Activated naive CD8-positive, alpha-beta T cell treated with anti-CD3 and anti-CD28 coated beads, Interleukin-2, amount 10 ng/mL, durations not matched to agents 7 days and 5 days (primary cell): Measurements from ENCODE around the gene CTBP2. TPM values are rescaled to one million over a fixed set of nuclear protein-coding genes. Genes with fewer than 3 reads are reported as not detected.
"Not testable (repeated sequence)": the region's sequence is repeated elsewhere in the genome, so short reads cannot be mapped to it uniquely, and the experiment has no call there.

Experiments used
- ATAC-seq: fragments of 150-1000 bp; cut with Tn5 transposase; one replicate; pipeline ENCODE4 v1.10.0; 2021; ENCODE audit warnings: low read depth, moderate library complexity
- POLR2A ChIA-PET: fragments of 350-600 bp; sonication (Branson Sonifier 250); formaldehyde crosslinking; loops from one replicate; lab custom pipeline; 2021; ENCODE audit warnings: antibody characterized with exemption; lab: Charles Lee
- DNase-seq: peaks from one replicate; pipeline ENCODE4 v3.0.0; 2021
- H3K27ac Mint-ChIP-seq: one replicate; pipeline ENCODE4 v1.8.0; 2022; ENCODE audit warnings: mild to moderate bottlenecking, mixed read lengths
- H3K27me3 Mint-ChIP-seq: one replicate; pipeline ENCODE4 v1.8.0; 2022; ENCODE audit warnings: mild to moderate bottlenecking, moderate library complexity, mixed read lengths
- H3K36me3 Mint-ChIP-seq: one replicate; pipeline ENCODE4 v1.8.0; 2021; ENCODE audit warnings: mild to moderate bottlenecking, mixed read lengths
- H3K4me1 Mint-ChIP-seq: one replicate; pipeline ENCODE4 v1.8.0; 2021; ENCODE audit warnings: mixed read lengths
- H3K4me3 Mint-ChIP-seq: one replicate; pipeline ENCODE4 v1.8.0; 2022; ENCODE audit warnings: mild to moderate bottlenecking, moderate library complexity, mixed read lengths
- H3K9me3 Mint-ChIP-seq: one replicate; pipeline ENCODE4 v1.8.0; 2021; ENCODE audit warnings: mixed read lengths
- total RNA-seq, 2 experiments: library from RNA; stranded (reverse); gene quantifications; one replicate each; pipeline ENCODE4 v1.2.3, GENCODE V29; 2021

CTBP2 gene
- total RNA-seq, 2 experiments from 2014 or later = 0.94 to 1.6 TPM

GRCh38 chr10:125089469-125089868, 70.9 kb downstream of the CTBP2 start:
- ATAC-seq (no peak), DNase-seq (no peak)
- no peak overlapping the region for H3K27ac Mint-ChIP-seq
- no peaks in the 10 kb centered on the region for H3K27me3 Mint-ChIP-seq
- no peaks in the 10 kb centered on the region for H3K36me3 Mint-ChIP-seq
- POLR2A ChIA-PET = no interaction called here
- H3K4me3 Mint-ChIP-seq = no peak overlapping the region
- H3K4me1 Mint-ChIP-seq = no peaks in the 10 kb centered on the region
- H3K9me3 Mint-ChIP-seq = no peaks in the 10 kb centered on the region

- no peak for ATAC-seq
- Mint-ChIP-seq H3K4me1 (no peaks in the 10 kb centered on the region), H3K27me3 (no peaks in the 10 kb centered on the region), H3K27ac (no peak overlapping the region), H3K4me3 (no peak overlapping the region), H3K36me3 (no peaks in the 10 kb centered on the region), H3K9me3 (no peaks in the 10 kb centered on the region)
- no peak for DNase-seq
- POLR2A ChIA-PET = no interaction called here
Observed at GRCh38 chr10:125087897-125088215, 72.5 kb downstream of the CTBP2 start.

- Mint-ChIP-seq H3K27ac (no peak overlapping the region), H3K4me3 (no peak overlapping the region)
Observed at GRCh38 chr10:125087191-125087896, 73.0 kb downstream of the CTBP2 start.

GRCh38 chr10:125086691-125087090, 73.7 kb downstream of the CTBP2 start:
- Mint-ChIP-seq H3K27me3 (peaks cover under 1% of the 10 kb centered on the region), H3K36me3 (no peaks in the 10 kb centered on the region), H3K4me3 (no peak overlapping the region), H3K4me1 (no peaks in the 10 kb centered on the region), H3K9me3 (no peaks in the 10 kb centered on the region), H3K27ac (no peak overlapping the region)
- no peak for ATAC-seq
- POLR2A ChIA-PET = no interaction called here
- DNase-seq = no peak

More at GRCh38 chr10:125087191-125087896, 73.0 kb downstream of the CTBP2 start:
- DNase-seq = no peak
- no peaks in the 10 kb centered on the region for H3K9me3 Mint-ChIP-seq
- H3K36me3 Mint-ChIP-seq = no peaks in the 10 kb centered on the region
- H3K27me3 Mint-ChIP-seq = no peaks in the 10 kb centered on the region
- no peaks in the 10 kb centered on the region for H3K4me1 Mint-ChIP-seq
- POLR2A ChIA-PET = no interaction called here
- no peak for ATAC-seq

- Mint-ChIP-seq H3K36me3 (no peaks in the 10 kb centered on the region), H3K4me1 (no peaks in the 10 kb centered on the region), H3K27me3 (peaks cover 3% of the 10 kb centered on the region), H3K4me3 (no peak overlapping the region), H3K27ac (no peak overlapping the region), H3K9me3 (no peaks in the 10 kb centered on the region)
- ATAC-seq (no peak), DNase-seq (no peak)
- POLR2A ChIA-PET = no interaction called here
Observed at GRCh38 chr10:125085258-125086054, 74.9 kb downstream of the CTBP2 start.

GRCh38 chr10:125084614-125085257, 75.6 kb downstream of the CTBP2 start:
- POLR2A ChIA-PET = no interaction called here
- H3K36me3 Mint-ChIP-seq = no peaks in the 10 kb centered on the region
- DNase-seq (no peak), ATAC-seq (no peak)
- no peak overlapping the region for H3K4me3 Mint-ChIP-seq
- no peak overlapping the region for H3K27ac Mint-ChIP-seq
- H3K4me1 Mint-ChIP-seq = no peaks in the 10 kb centered on the region
- H3K9me3 Mint-ChIP-seq = no peaks in the 10 kb centered on the region
- peaks cover 3% of the 10 kb centered on the region for H3K27me3 Mint-ChIP-seq

- H3K36me3 Mint-ChIP-seq = no peaks in the 10 kb centered on the region
- DNase-seq (no peak), ATAC-seq (no peak)
- POLR2A ChIA-PET = no interaction called here
- peaks cover 3% of the 10 kb centered on the region for H3K27me3 Mint-ChIP-seq
- H3K4me3 Mint-ChIP-seq = no peak overlapping the region
- no peaks in the 10 kb centered on the region for H3K4me1 Mint-ChIP-seq
- H3K27ac Mint-ChIP-seq = no peak overlapping the region
- H3K9me3 Mint-ChIP-seq = no peaks in the 10 kb centered on the region
Observed at GRCh38 chr10:125084191-125084613, 76.2 kb downstream of the CTBP2 start.

- DNase-seq (no peak), ATAC-seq (no peak)
- Mint-ChIP-seq H3K9me3 (no peaks in the 10 kb centered on the region), H3K36me3 (no peaks in the 10 kb centered on the region), H3K4me1 (no peaks in the 10 kb centered on the region), H3K4me3 (no peak overlapping the region), H3K27me3 (peaks cover 3% of the 10 kb centered on the region), H3K27ac (no peak overlapping the region)
- POLR2A ChIA-PET = no interaction called here
Observed at GRCh38 chr10:125083576-125083920, 76.8 kb downstream of the CTBP2 start.

- DNase-seq (no peak), ATAC-seq (no peak)
- H3K27me3 Mint-ChIP-seq = peaks cover 3% of the 10 kb centered on the region
- no peaks in the 10 kb centered on the region for H3K36me3 Mint-ChIP-seq
- H3K27ac Mint-ChIP-seq = no peak overlapping the region
- H3K4me1 Mint-ChIP-seq = no peaks in the 10 kb centered on the region
- POLR2A ChIA-PET = no interaction called here
- no peaks in the 10 kb centered on the region for H3K9me3 Mint-ChIP-seq
- H3K4me3 Mint-ChIP-seq = no peak overlapping the region
Observed at GRCh38 chr10:125082881-125083575, 77.3 kb downstream of the CTBP2 start.

- H3K9me3 Mint-ChIP-seq, H3K27ac Mint-ChIP-seq, POLR2A ChIA-PET, DNase-seq, H3K4me1 Mint-ChIP-seq, H3K4me3 Mint-ChIP-seq, H3K27me3 Mint-ChIP-seq, ATAC-seq, H3K36me3 Mint-ChIP-seq: not testable (repeated sequence)
Observed at GRCh38 chr10:125082471-125082870, 77.9 kb downstream of the CTBP2 start.

GRCh38 chr10:125081931-125082330, 78.4 kb downstream of the CTBP2 start:
- no peak overlapping the region for H3K4me3 Mint-ChIP-seq
- POLR2A ChIA-PET = no interaction called here
- H3K4me1 Mint-ChIP-seq = no peaks in the 10 kb centered on the region
- DNase-seq = no peak
- ATAC-seq = no peak
- H3K27me3 Mint-ChIP-seq = peaks cover 3% of the 10 kb centered on the region
- no peaks in the 10 kb centered on the region for H3K36me3 Mint-ChIP-seq
- no peaks in the 10 kb centered on the region for H3K9me3 Mint-ChIP-seq
- no peak overlapping the region for H3K27ac Mint-ChIP-seq

GRCh38 chr10:125080984-125081383, 79.4 kb downstream of the CTBP2 start:
- Mint-ChIP-seq H3K4me3 (no peak overlapping the region), H3K9me3 (no peaks in the 10 kb centered on the region), H3K4me1 (no peaks in the 10 kb centered on the region), H3K36me3 (no peaks in the 10 kb centered on the region), H3K27ac (no peak overlapping the region), H3K27me3 (peaks cover 3% of the 10 kb centered on the region)
- ATAC-seq (no peak), DNase-seq (no peak)
- POLR2A ChIA-PET = no interaction called here

GRCh38 chr10:125080296-125080695, 80.1 kb downstream of the CTBP2 start:
- no peak overlapping the region for H3K4me3 Mint-ChIP-seq
- no peaks in the 10 kb centered on the region for H3K36me3 Mint-ChIP-seq
- H3K4me1 Mint-ChIP-seq = no peaks in the 10 kb centered on the region
- POLR2A ChIA-PET = no interaction called here
- DNase-seq (no peak), ATAC-seq (no peak)
- H3K9me3 Mint-ChIP-seq = no peaks in the 10 kb centered on the region
- no peak overlapping the region for H3K27ac Mint-ChIP-seq
- H3K27me3 Mint-ChIP-seq = peaks cover 3% of the 10 kb centered on the region
